GM12878 (cell line): ENCODE data around the gene NBEA. TPM values are rescaled to one million over a fixed set of nuclear protein-coding genes. Genes with fewer than 3 reads are reported as not detected.

Source experiments
- ATAC-seq: fragments of 200-7000 bp; cut with Tn5 transposase; 3 replicates; pipeline ENCODE4 v1.9.1; 2020; ENCODE audit warnings: mild to moderate bottlenecking, moderate library complexity
- BruUV-seq: library from RNA; stranded (reverse); fragments of 400-500 nt; replicated peaks from 2 replicates; lab custom pipeline; 2021; lab: Mats Ljungman, UMichigan
- CTCF ChIA-PET: fragments of 300-600 bp; sonication (Branson Sonifier 250); formaldehyde crosslinking; extraction: SDS; loops from one replicate; lab custom pipeline; 2021; ENCODE audit warnings: inconsistent platforms; lab: Yijun Ruan, JAX
- POLR2A ChIA-PET: fragments of 350-600 bp; formaldehyde crosslinking; extraction: SDS; loops from one replicate; lab custom pipeline; 2021; ENCODE audit warnings: inconsistent platforms; lab: Charles Lee
- RAD21 ChIA-PET: fragments of 300-600 bp; sonication (Branson Sonifier 250); formaldehyde crosslinking; loops from one replicate; lab custom pipeline; 2023; ENCODE audit warnings: antibody characterized with exemption; ENCODE audit not compliant: unreplicated experiment; lab: Charles Lee
- SMC1A ChIA-PET: fragments of 300-600 bp; sonication (Branson Sonifier 250); formaldehyde crosslinking; loops from one replicate; lab custom pipeline; 2023; ENCODE audit not compliant: unreplicated experiment, uncharacterized antibody; lab: Charles Lee
- DNase-seq: peaks from one replicate; pipeline ENCODE4 v3.0.0-alpha.2; 2011; ENCODE audit warnings: low read depth, low spot score
- FAIRE-seq: peaks from 3 replicates; lab custom pipeline; 2011; peaks lifted over from hg19 to GRCh38; lab: Jason Lieb, UNC
- H2AFZ ChIP-seq: 2 replicates; pipeline ENCODE4 v1.6.0; 2011; ENCODE audit warnings: low read depth, low read length, control low read depth; ENCODE audit not compliant: control insufficient read depth
- H3K27ac ChIP-seq: 2 replicates; pipeline ENCODE4 v1.5.1; 2011; ENCODE audit warnings: control low read depth; ENCODE audit not compliant: control insufficient read depth, insufficient read depth
- H3K27me3 ChIP-seq, 2 experiments: replicated peaks in 1 of 2; 2 replicates each; pipeline versions ENCODE4 v1.6.0 to v1.6.1; 2011; ENCODE audit warnings: low read length in 1 of 2; ENCODE audit not compliant: control insufficient read depth in 2 of 2, insufficient read depth in 2 of 2
- H3K36me3 ChIP-seq, 2 experiments: 2 replicates each; pipeline ENCODE4 v1.5.1; 2011; ENCODE audit warnings: low read length in 1 of 2; ENCODE audit not compliant: control insufficient read depth in 2 of 2, insufficient read depth in 2 of 2
- H3K4me1 ChIP-seq: 2 replicates; pipeline ENCODE4 v1.6.1; 2011; ENCODE audit warnings: mild to moderate bottlenecking, low read length, moderate library complexity, mixed read lengths; ENCODE audit not compliant: control insufficient read depth, insufficient read depth
- H3K4me2 ChIP-seq: 2 replicates; pipeline ENCODE4 v1.6.0; 2011; ENCODE audit warnings: control low read depth; ENCODE audit not compliant: control insufficient read depth, insufficient read depth
- H3K4me3 ChIP-seq: fragments of 200-600 bp; sonication (generic); 2 replicates; pipeline ENCODE4 v1.5.1; 2016
- H3K79me2 ChIP-seq: 2 replicates; pipeline ENCODE4 v1.6.0; 2011; ENCODE audit warnings: low read length; ENCODE audit not compliant: control insufficient read depth, insufficient read depth
- H3K9ac ChIP-seq: 2 replicates; pipeline ENCODE4 v1.8.0; 2011; ENCODE audit warnings: low read length, control low read depth, mixed read lengths; ENCODE audit not compliant: control insufficient read depth, insufficient read depth
- H3K9me3 ChIP-seq: replicated peaks from 3 replicates; pipeline ENCODE4 v1.5.1; 2011; ENCODE audit warnings: mild to moderate bottlenecking, low read length; ENCODE audit not compliant: control insufficient read depth, insufficient read depth
- H4K20me1 ChIP-seq: 2 replicates; pipeline ENCODE4 v1.6.0; 2011; ENCODE audit not compliant: control insufficient read depth, insufficient read depth
- ASH2L ChIP-seq: fragments of 300-600, 200-600 bp; sonication (generic); IDR thresholded peaks from 2 replicates; pipeline ENCODE4 v1.6.1; 2017; ENCODE audit warnings: low read depth, mild to moderate bottlenecking, borderline replicate concordance
- CHD2 ChIP-seq: IDR thresholded peaks from 2 replicates; pipeline ENCODE4 v1.6.1; 2011; ENCODE audit warnings: low read depth, low read length, improper control_type of control experiment, borderline replicate concordance
- CHD4 ChIP-seq: fragments of 200-600 bp; sonication (generic); IDR thresholded peaks from 2 replicates; pipeline ENCODE4 v1.6.1; 2016; ENCODE audit warnings: mild to moderate bottlenecking
- FOS ChIP-seq: IDR thresholded peaks from 3 replicates; pipeline ENCODE4 v1.6.1; 2011; ENCODE audit warnings: borderline replicate concordance; ENCODE audit not compliant: insufficient read length; ENCODE audit errors: extremely low read depth
- MYB ChIP-seq: fragments of 150-350 bp; IDR thresholded peaks from 2 replicates; pipeline ENCODE4 v1.6.1; 2014; ENCODE audit warnings: mild to moderate bottlenecking, low read depth, low read length, borderline replicate concordance
- NR2C1 ChIP-seq: fragments of 450-650 bp; IDR thresholded peaks from 2 replicates; pipeline ENCODE4 v1.6.1; 2017; ENCODE audit warnings: antibody characterized with exemption, mild to moderate bottlenecking, moderate library complexity
- NR2F1 ChIP-seq: fragments of 450-650 bp; conservative IDR thresholded peaks from 2 replicates; pipeline ENCODE4 v1.6.1; 2017; ENCODE audit warnings: mild to moderate bottlenecking
- NRF1 ChIP-seq: conservative IDR thresholded peaks from 2 replicates; pipeline ENCODE4 v1.6.1; 2011; ENCODE audit warnings: mild to moderate bottlenecking, low read depth, low read length, improper control_type of control experiment
- PAX5 ChIP-seq: IDR thresholded peaks from 2 replicates; pipeline ENCODE4 v1.6.1; 2011; ENCODE audit warnings: low read depth, low read length, borderline replicate concordance
- STAT1 ChIP-seq: fragments of 450-650 bp; conservative IDR thresholded peaks from 2 replicates; pipeline ENCODE4 v1.6.1; 2014; ENCODE audit warnings: antibody characterized with exemption, mild to moderate bottlenecking
- ZZZ3 ChIP-seq: IDR thresholded peaks from 2 replicates; pipeline ENCODE4 v1.6.1; 2011; ENCODE audit warnings: low read depth; ENCODE audit not compliant: control insufficient read depth, insufficient read length
- WGBS: methylation state at CpG from one replicate; pipeline ENCODE4 v1.1.6; 2016; ENCODE audit warnings: low lambda C conversion rate; ENCODE audit not compliant: insufficient replicate concordance, insufficient coverage; ENCODE audit errors: missing lambda C conversion rate; 5-methylcytosine and 5-hydroxymethylcytosine counted together
- in situ Hi-C: fragments of 300-500 bp; cut with MboI; formaldehyde crosslinking; loops from 9 replicates; pipeline ENCODE4 v1.14.3; 2018; ENCODE audit warnings: mixed read lengths
- intact Hi-C: fragments of 100-400 bp; cut with micrococcal nuclease; formaldehyde crosslinking; loops from one replicate; pipeline ENCODE4 v1.14.2; 2022; ENCODE audit not compliant: unreplicated experiment
- polyA plus RNA-seq, 11 experiments: library from polyadenylated mRNA; depleted of rRNA in 4 of 11; unstranded in 6 of 11; stranded (reverse) in 5 of 11; fragments of >200 nt; fragmentation: Nextera tagmentation in 4 of 11; fragmentation: Illumina TruSeq in 1 of 11; extraction: Ambion mirVana in 4 of 11; extraction: Trizol in 1 of 11; gene quantifications; 1 replicate in 1 of 11; 2 replicates in 10 of 11; pipeline versions ENCODE4 v1.2.1 to v1.2.3, GENCODE V29; 2011 to 2016; ENCODE audit warnings: inconsistent platforms in 2 of 11, missing spikeins in 2 of 11, low read depth in 1 of 11
- total RNA-seq, 4 experiments: library from RNA; depleted of rRNA in 3 of 4; stranded (reverse); fragments of >200 nt in 3 of 4; fragmentation: Illumina TruSeq in 1 of 4; extraction: Trizol in 1 of 4; gene quantifications; 2 replicates each; pipeline versions ENCODE4 v1.2.1 to v1.2.3, GENCODE V29; 2013 to 2021
- TF ChIP-seq, protein P1 (sequence below): fragments of 450-650 bp; IDR thresholded peaks from 2 replicates; pipeline ENCODE4 v1.6.1; 2017; ENCODE audit warnings: mild to moderate bottlenecking, low read depth, inconsistent platforms; ENCODE audit not compliant: poor library complexity, severe bottlenecking
- TF ChIP-seq, protein P2 (sequence below): fragments of 150-350 bp; IDR thresholded peaks from 2 replicates; pipeline ENCODE4 v1.6.1; 2016; ENCODE audit warnings: low read depth, low read length
- TF ChIP-seq, protein P3 (sequence below): IDR thresholded peaks from 2 replicates; pipeline ENCODE4 v1.6.1; 2011; ENCODE audit warnings: low read depth, mild to moderate bottlenecking, low read length, moderate library complexity, borderline replicate concordance; ENCODE audit errors: extremely low read depth
- TF ChIP-seq, protein P4 (sequence below): fragments of 450-650 bp; IDR thresholded peaks from 2 replicates; pipeline ENCODE4 v1.6.1; 2018; ENCODE audit warnings: borderline replicate concordance, mild to moderate bottlenecking; ENCODE audit not compliant: partially characterized antibody

Gene NBEA
- total and polyA plus RNA-seq, 10 of the 15 experiments (the other 5 are each of a cell fraction or from before 2014, with no cell fraction given) = 0.23 to 3.6 (median 0.55) TPM

DNA sequence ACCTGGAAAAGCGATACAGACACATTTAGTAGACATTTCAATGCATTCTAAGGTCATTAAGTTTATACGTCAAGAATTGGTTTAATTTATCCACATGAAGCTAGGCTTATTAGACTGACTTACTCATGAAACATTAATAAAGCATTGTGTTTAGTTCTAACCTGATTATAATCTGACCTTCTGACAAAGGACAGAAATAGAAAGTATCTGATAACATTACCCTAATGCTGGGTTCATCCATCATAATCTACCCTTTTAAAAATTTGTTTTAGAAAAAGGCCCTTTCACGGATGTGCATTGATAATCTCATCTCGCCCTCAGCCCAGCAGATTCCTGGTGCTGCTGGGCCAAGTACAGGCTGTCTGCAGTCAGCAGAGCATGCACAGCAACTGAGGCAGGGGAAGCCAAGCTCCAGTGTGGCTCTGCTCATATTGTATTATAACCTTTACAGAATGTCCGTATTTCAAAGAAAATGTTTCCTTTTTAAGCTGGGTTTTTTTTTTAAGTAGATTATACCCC lies 676.6 kb downstream of the NBEA start:
- Histone ChIP-seq H3K36me3 (no peaks in the 10 kb centered on the region), H3K4me3 (no peak overlapping the region), H3K79me2 (no peaks in the 10 kb centered on the region), H3K4me1 (no peaks in the 10 kb centered on the region), H3K9me3 (no peaks in the 10 kb centered on the region), H3K9ac (no peak overlapping the region), H3K4me2 (no peak overlapping the region), H3K27me3 (no peaks in the 10 kb centered on the region), H2AFZ (no peak overlapping the region), H3K27ac (no peak overlapping the region), H4K20me1 (no peaks in the 10 kb centered on the region)
- no peak for FAIRE-seq
- intact Hi-C loops (no loop called here), in situ Hi-C loops (no loop called here)
- no peak for ATAC-seq
- ChIA-PET SMC1A (no interaction called here), CTCF (interaction anchor here (0.7 to 1.8 kb wide), 4 partner anchors 12 to 199 kb away, joined by 3 to 6 read pairs (median 4); no protein-coding TSS in a partner anchor), RAD21 (no interaction called here), POLR2A (interaction anchor here (0.7 kb wide), 1 partner anchor 599 kb away, joined by 3 read pairs; no protein-coding TSS in a partner anchor)
- DNase-seq = no peak
- BruUV-seq = no TSS peak
- 20% methylated on average over 5 of the region's 5 CpGs for WGBS
- TF ChIP-seq FOS (no peak), ASH2L (no peak), STAT1 (no peak), MYB (no peak), NRF1 (no peak), NR2C1 (no peak), CHD2 (no peak), ZZZ3 (no peak), NR2F1 (no peak), PAX5 (no peak), CHD4 (no peak)
- TF ChIP-seq, protein P1, sequence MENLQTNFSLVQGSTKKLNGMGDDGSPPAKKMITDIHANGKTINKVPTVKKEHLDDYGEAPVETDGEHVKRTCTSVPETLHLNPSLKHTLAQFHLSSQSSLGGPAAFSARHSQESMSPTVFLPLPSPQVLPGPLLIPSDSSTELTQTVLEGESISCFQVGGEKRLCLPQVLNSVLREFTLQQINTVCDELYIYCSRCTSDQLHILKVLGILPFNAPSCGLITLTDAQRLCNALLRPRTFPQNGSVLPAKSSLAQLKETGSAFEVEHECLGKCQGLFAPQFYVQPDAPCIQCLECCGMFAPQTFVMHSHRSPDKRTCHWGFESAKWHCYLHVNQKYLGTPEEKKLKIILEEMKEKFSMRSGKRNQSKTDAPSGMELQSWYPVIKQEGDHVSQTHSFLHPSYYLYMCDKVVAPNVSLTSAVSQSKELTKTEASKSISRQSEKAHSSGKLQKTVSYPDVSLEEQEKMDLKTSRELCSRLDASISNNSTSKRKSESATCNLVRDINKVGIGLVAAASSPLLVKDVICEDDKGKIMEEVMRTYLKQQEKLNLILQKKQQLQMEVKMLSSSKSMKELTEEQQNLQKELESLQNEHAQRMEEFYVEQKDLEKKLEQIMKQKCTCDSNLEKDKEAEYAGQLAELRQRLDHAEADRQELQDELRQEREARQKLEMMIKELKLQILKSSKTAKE = no peak
- TF ChIP-seq, protein P2, sequence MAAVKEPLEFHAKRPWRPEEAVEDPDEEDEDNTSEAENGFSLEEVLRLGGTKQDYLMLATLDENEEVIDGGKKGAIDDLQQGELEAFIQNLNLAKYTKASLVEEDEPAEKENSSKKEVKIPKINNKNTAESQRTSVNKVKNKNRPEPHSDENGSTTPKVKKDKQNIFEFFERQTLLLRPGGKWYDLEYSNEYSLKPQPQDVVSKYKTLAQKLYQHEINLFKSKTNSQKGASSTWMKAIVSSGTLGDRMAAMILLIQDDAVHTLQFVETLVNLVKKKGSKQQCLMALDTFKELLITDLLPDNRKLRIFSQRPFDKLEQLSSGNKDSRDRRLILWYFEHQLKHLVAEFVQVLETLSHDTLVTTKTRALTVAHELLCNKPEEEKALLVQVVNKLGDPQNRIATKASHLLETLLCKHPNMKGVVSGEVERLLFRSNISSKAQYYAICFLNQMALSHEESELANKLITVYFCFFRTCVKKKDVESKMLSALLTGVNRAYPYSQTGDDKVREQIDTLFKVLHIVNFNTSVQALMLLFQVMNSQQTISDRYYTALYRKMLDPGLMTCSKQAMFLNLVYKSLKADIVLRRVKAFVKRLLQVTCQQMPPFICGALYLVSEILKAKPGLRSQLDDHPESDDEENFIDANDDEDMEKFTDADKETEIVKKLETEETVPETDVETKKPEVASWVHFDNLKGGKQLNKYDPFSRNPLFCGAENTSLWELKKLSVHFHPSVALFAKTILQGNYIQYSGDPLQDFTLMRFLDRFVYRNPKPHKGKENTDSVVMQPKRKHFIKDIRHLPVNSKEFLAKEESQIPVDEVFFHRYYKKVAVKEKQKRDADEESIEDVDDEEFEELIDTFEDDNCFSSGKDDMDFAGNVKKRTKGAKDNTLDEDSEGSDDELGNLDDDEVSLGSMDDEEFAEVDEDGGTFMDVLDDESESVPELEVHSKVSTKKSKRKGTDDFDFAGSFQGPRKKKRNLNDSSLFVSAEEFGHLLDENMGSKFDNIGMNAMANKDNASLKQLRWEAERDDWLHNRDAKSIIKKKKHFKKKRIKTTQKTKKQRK = no peak
- TF ChIP-seq, protein P3, sequence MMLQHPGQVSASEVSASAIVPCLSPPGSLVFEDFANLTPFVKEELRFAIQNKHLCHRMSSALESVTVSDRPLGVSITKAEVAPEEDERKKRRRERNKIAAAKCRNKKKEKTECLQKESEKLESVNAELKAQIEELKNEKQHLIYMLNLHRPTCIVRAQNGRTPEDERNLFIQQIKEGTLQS = no peak
- TF ChIP-seq, protein P4, sequence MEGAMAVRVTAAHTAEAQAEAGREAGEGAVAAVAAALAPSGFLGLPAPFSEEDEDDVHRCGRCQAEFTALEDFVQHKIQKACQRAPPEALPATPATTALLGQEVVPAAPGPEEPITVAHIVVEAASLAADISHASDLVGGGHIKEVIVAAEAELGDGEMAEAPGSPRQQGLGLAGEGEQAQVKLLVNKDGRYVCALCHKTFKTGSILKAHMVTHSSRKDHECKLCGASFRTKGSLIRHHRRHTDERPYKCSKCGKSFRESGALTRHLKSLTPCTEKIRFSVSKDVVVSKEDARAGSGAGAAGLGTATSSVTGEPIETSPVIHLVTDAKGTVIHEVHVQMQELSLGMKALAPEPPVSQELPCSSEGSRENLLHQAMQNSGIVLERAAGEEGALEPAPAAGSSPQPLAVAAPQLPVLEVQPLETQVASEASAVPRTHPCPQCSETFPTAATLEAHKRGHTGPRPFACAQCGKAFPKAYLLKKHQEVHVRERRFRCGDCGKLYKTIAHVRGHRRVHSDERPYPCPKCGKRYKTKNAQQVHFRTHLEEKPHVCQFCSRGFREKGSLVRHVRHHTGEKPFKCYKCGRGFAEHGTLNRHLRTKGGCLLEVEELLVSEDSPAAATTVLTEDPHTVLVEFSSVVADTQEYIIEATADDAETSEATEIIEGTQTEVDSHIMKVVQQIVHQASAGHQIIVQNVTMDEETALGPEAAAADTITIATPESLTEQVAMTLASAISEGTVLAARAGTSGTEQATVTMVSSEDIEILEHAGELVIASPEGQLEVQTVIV = no peak
